Glutamatergic neuron (in vitro differentiated cells): ENCODE results near the gene HES1. TPM values are rescaled to one million over a fixed set of nuclear protein-coding genes. Genes with fewer than 3 reads are reported as not detected.
"Not testable (repeated sequence)": the region's sequence is repeated elsewhere in the genome, so short reads cannot be mapped to it uniquely, and the experiment has no call there.

ENCODE experiments used
- DNase-seq: peaks from one replicate; pipeline ENCODE4 v3.0.0; 2022
- H3K27ac Mint-ChIP-seq: one replicate; pipeline ENCODE4 v1.8.0; 2020; ENCODE audit warnings: mild to moderate bottlenecking, mixed read lengths, inconsistent platforms; ENCODE audit not compliant: unreplicated experiment
- H3K27me3 Mint-ChIP-seq: one replicate; pipeline ENCODE4 v1.8.0; 2020; ENCODE audit warnings: mild to moderate bottlenecking, moderate library complexity, mixed read lengths, inconsistent platforms; ENCODE audit not compliant: unreplicated experiment
- H3K36me3 Mint-ChIP-seq: one replicate; pipeline ENCODE4 v1.8.0; 2020; ENCODE audit warnings: mild to moderate bottlenecking, mixed read lengths, inconsistent platforms; ENCODE audit not compliant: unreplicated experiment
- H3K4me1 Mint-ChIP-seq: one replicate; pipeline ENCODE4 v1.8.0; 2020; ENCODE audit warnings: mild to moderate bottlenecking, low read depth, mixed read lengths, inconsistent platforms; ENCODE audit not compliant: unreplicated experiment
- H3K4me3 Mint-ChIP-seq: one replicate; pipeline ENCODE4 v1.8.0; 2020; ENCODE audit warnings: mild to moderate bottlenecking, mixed read lengths, inconsistent platforms; ENCODE audit not compliant: unreplicated experiment
- H3K9me3 Mint-ChIP-seq: one replicate; pipeline ENCODE4 v1.8.0; 2020; ENCODE audit warnings: mild to moderate bottlenecking, moderate library complexity, mixed read lengths, inconsistent platforms; ENCODE audit not compliant: unreplicated experiment
- CTCF ChIP-seq: fragments of 200-600 bp; sonication (generic); IDR thresholded peaks from one replicate; pipeline ENCODE4 v1.5.0; 2021; ENCODE audit not compliant: partially characterized antibody, unreplicated experiment
- total RNA-seq: library from RNA; stranded (reverse); fragmentation: NEBNext Ultra II Directional; extraction: Animal tissue kit (Norgen Biotek cat#: 25700); gene quantifications from one replicate; pipeline ENCODE4 v1.2.1, GENCODE V29; 2021; ENCODE audit not compliant: unreplicated experiment

HES1 gene
- total RNA-seq, 1 donor from 2014 or later = 0.34 TPM

- peaks cover 7% of the 10 kb centered on the region for H3K27me3 Mint-ChIP-seq
- H3K27ac Mint-ChIP-seq = no peak overlapping the region
- TF ChIP-seq CTCF = no peak
- H3K36me3 Mint-ChIP-seq = no peaks in the 10 kb centered on the region
- peaks cover 3% of the 10 kb centered on the region for H3K9me3 Mint-ChIP-seq
- H3K4me1 Mint-ChIP-seq = peaks cover 21% of the 10 kb centered on the region
- DNase-seq = no peak
- H3K4me3 Mint-ChIP-seq = no peak overlapping the region
Observed at GRCh38 chr3:194128202-194128918, 7.6 kb upstream of the HES1 start.

- not testable (repeated sequence) for H3K27me3 Mint-ChIP-seq, DNase-seq, H3K4me3 Mint-ChIP-seq, H3K27ac Mint-ChIP-seq, H3K9me3 Mint-ChIP-seq, H3K36me3 Mint-ChIP-seq
- peaks cover 24% of the 10 kb centered on the region for H3K4me1 Mint-ChIP-seq
Observed at GRCh38 chr3:194128919-194129295, 7.0 kb upstream of the HES1 start.

- Mint-ChIP-seq H3K36me3 (no peaks in the 10 kb centered on the region), H3K27me3 (peaks cover 7% of the 10 kb centered on the region), H3K27ac (no peak overlapping the region), H3K4me3 (no peak overlapping the region), H3K9me3 (peaks cover 7% of the 10 kb centered on the region), H3K4me1 (peaks cover 24% of the 10 kb centered on the region)
- DNase-seq = peak; percentile 52
- TF ChIP-seq CTCF = no peak
Observed at GRCh38 chr3:194129581-194130133, 6.3 kb upstream of the HES1 start.

GRCh38 chr3:194130188-194130587 lies 5.8 kb upstream of the HES1 start:
- TF ChIP-seq CTCF = no peak
- Mint-ChIP-seq H3K27ac (no peak overlapping the region), H3K4me1 (peaks cover 24% of the 10 kb centered on the region), H3K27me3 (peaks cover 8% of the 10 kb centered on the region), H3K9me3 (peaks cover 7% of the 10 kb centered on the region), H3K36me3 (no peaks in the 10 kb centered on the region), H3K4me3 (no peak overlapping the region)
- DNase-seq = no peak

GRCh38 chr3:194130807-194131589 lies 5.0 kb upstream of the HES1 start:
- Mint-ChIP-seq H3K4me1 (peaks cover 24% of the 10 kb centered on the region), H3K36me3 (no peaks in the 10 kb centered on the region), H3K27me3 (peaks cover 8% of the 10 kb centered on the region), H3K4me3 (peak overlapping the region; percentile 20), H3K9me3 (peaks cover 7% of the 10 kb centered on the region), H3K27ac (no peak overlapping the region)
- TF ChIP-seq CTCF = no peak
- DNase-seq = no peak
